K562 (cell line): ENCODE results near the gene XIRP2. TPM values are rescaled to one million over a fixed set of nuclear protein-coding genes. Genes with fewer than 3 reads are reported as not detected.

Experiments used
- ATAC-seq: fragments of 200-7000 bp; cut with Tn5 transposase; 3 replicates; pipeline ENCODE4 v1.9.1; 2020; ENCODE audit warnings: moderate library complexity
- BruUV-seq: library from RNA; stranded (reverse); fragments of 400-500 nt; replicated peaks from 2 replicates; lab custom pipeline; 2021; lab: Mats Ljungman, UMichigan
- CTCF ChIA-PET: fragments of 300-600 bp; formaldehyde crosslinking; extraction: SDS; loops from one replicate; lab custom pipeline; 2021; ENCODE audit warnings: low intra/inter-chr PET ratio; lab: Yijun Ruan, JAX
- POLR2A ChIA-PET: fragments of 300-600, 350-650 bp; sonication (Branson Sonifier 250); formaldehyde crosslinking; extraction: SDS; loops from one replicate; lab custom pipeline; 2021; ENCODE audit warnings: antibody characterized with exemption, inconsistent platforms; lab: Yijun Ruan, JAX
- DNase-seq, 4 experiments: peaks; one replicate each; pipeline versions ENCODE4 v3.0.0 to v3.0.0-alpha.2; 2011 to 2018; ENCODE audit warnings: low spot score in 3 of 4, mixed read lengths in 3 of 4; ENCODE audit errors: extremely low read depth in 1 of 4
- FAIRE-seq: peaks from 2 replicates; lab custom pipeline; 2011; peaks lifted over from hg19 to GRCh38; lab: Jason Lieb, UNC
- H2AFZ ChIP-seq: 2 replicates; pipeline ENCODE4 v1.6.0; 2011; ENCODE audit warnings: low read depth, low read length, control low read depth, inconsistent platforms
- H3K27ac ChIP-seq: fragments of 200-600 bp; 3 replicates; pipeline ENCODE4 v1.8.0; 2011; ENCODE audit warnings: low read depth, mild to moderate bottlenecking, control low read depth, inconsistent platforms, low read length, moderate library complexity, mixed read lengths; ENCODE audit errors: extremely low read depth
- H3K27me3 ChIP-seq, 2 experiments: fragments of 300-600 bp in 1 of 2; 2 replicates in 1 of 2; 3 replicates in 1 of 2; pipeline versions ENCODE4 v1.6.0 to v1.8.0; 2011; ENCODE audit warnings: inconsistent platforms in 2 of 2, low read length in 2 of 2, mild to moderate bottlenecking in 1 of 2, mixed read lengths in 1 of 2, moderate library complexity in 1 of 2; ENCODE audit not compliant: control insufficient read depth in 2 of 2, insufficient read depth in 2 of 2
- H3K36me3 ChIP-seq: fragments of 300-600 bp; 3 replicates; pipeline ENCODE4 v1.8.0; 2011; ENCODE audit warnings: mild to moderate bottlenecking, low read length, inconsistent platforms; ENCODE audit not compliant: control insufficient read depth, insufficient read depth
- H3K4me1 ChIP-seq, 2 experiments: fragments of 200-600 bp in 1 of 2; replicated peaks in 1 of 2; 2 replicates in 1 of 2; 3 replicates in 1 of 2; pipeline versions ENCODE4 v1.5.1 to v1.8.0; 2011; ENCODE audit warnings: inconsistent platforms in 2 of 2, low read length in 2 of 2, mild to moderate bottlenecking in 1 of 2, mixed read lengths in 1 of 2, moderate library complexity in 1 of 2; ENCODE audit not compliant: control insufficient read depth in 2 of 2, insufficient read depth in 2 of 2
- H3K4me2 ChIP-seq: 2 replicates; pipeline ENCODE4 v1.6.1; 2011; ENCODE audit warnings: low read length, control low read depth, inconsistent platforms, mixed read lengths; ENCODE audit not compliant: insufficient read depth
- H3K4me3 ChIP-seq: fragments of 200-600 bp; sonication (generic), shearing (Covaris generic); 2 replicates; pipeline ENCODE4 v1.5.1; 2016; ENCODE audit warnings: control low read depth, inconsistent platforms
- H3K79me2 ChIP-seq: fragments of 200-600 bp; 3 replicates; pipeline ENCODE4 v1.8.0; 2011; ENCODE audit warnings: low read length, inconsistent platforms; ENCODE audit not compliant: control insufficient read depth, insufficient read depth
- H3K9ac ChIP-seq, 2 experiments: 2 replicates each; pipeline versions ENCODE4 v1.6.0 to v1.6.1; 2011; ENCODE audit warnings: low read depth in 2 of 2, low read length in 2 of 2, control low read depth in 1 of 2, inconsistent platforms in 1 of 2, mild to moderate bottlenecking in 1 of 2, mixed read lengths in 1 of 2; ENCODE audit not compliant: insufficient read depth in 1 of 2
- H3K9me1 ChIP-seq: one replicate; pipeline ENCODE4 v1.6.0; 2011; ENCODE audit warnings: inconsistent platforms, mild to moderate bottlenecking, low read length, moderate library complexity; ENCODE audit not compliant: control insufficient read depth, insufficient read depth
- H3K9me3 ChIP-seq: replicated peaks from 2 replicates; pipeline ENCODE4 v1.5.1; 2011; ENCODE audit warnings: low read depth, low read length, inconsistent platforms; ENCODE audit not compliant: control insufficient read depth, insufficient read depth
- H4K20me1 ChIP-seq: replicated peaks from 2 replicates; pipeline ENCODE4 v1.6.1; 2011; ENCODE audit warnings: low read length, inconsistent platforms, mixed read lengths; ENCODE audit not compliant: control insufficient read depth, insufficient read depth
- CCNT2 ChIP-seq: IDR thresholded peaks from 2 replicates; pipeline ENCODE4 v1.6.1; 2011; ENCODE audit warnings: borderline replicate concordance, low read depth, mild to moderate bottlenecking, moderate library complexity, mixed read lengths, low read length; ENCODE audit not compliant: insufficient read length; ENCODE audit errors: extremely low read depth
- HDAC2 ChIP-seq: fragments of 450-650 bp; IDR thresholded peaks from 2 replicates; pipeline ENCODE4 v1.6.1; 2016; ENCODE audit warnings: mild to moderate bottlenecking
- KLF16 ChIP-seq: IDR thresholded peaks from 2 replicates; pipeline ENCODE4 v1.6.1; 2016; ENCODE audit warnings: antibody characterized with exemption
- NUFIP1 ChIP-seq: fragments of 450-650 bp; IDR thresholded peaks from 2 replicates; pipeline ENCODE4 v1.6.1; 2018; ENCODE audit not compliant: partially characterized antibody
- PHB ChIP-seq: fragments of 250-450 bp; sonication (Bioruptor Pico); IDR thresholded peaks from 2 replicates; pipeline ENCODE4 v1.5.0; 2021
- RBM17 ChIP-seq: fragments of 200-400 bp; formaldehyde crosslinking; IDR thresholded peaks from 2 replicates; pipeline ENCODE4 v1.6.1; 2017; ENCODE audit warnings: low read depth, mild to moderate bottlenecking, low read length, borderline replicate concordance
- SRF ChIP-seq, 2 experiments: fragments of 250-450, 450-650 bp in 1 of 2; sonication (Bioruptor Pico) in 1 of 2; sonication (generic) in 1 of 2; formaldehyde crosslinking; IDR thresholded peaks; 2 replicates each; pipeline versions ENCODE4 v1.5.0 to v1.5.1; 2020 to 2022; ENCODE audit warnings: mild to moderate bottlenecking in 1 of 2, missing genetic modification reagents in 1 of 2
- TCF7 ChIP-seq: sonication (generic); IDR thresholded peaks from 2 replicates; pipeline ENCODE4 v1.6.1; 2016; ENCODE audit warnings: antibody characterized with exemption, borderline replicate concordance
- ZBTB1 ChIP-seq: sonication (generic); formaldehyde crosslinking; IDR thresholded peaks from 2 replicates; pipeline ENCODE4 v1.8.1; 2023; ENCODE audit warnings: missing genetic modification reagents, low read depth, mild to moderate bottlenecking, borderline replicate concordance
- ZBTB17 ChIP-seq: fragments of 450-650 bp; formaldehyde crosslinking; IDR thresholded peaks from 2 replicates; pipeline ENCODE4 v1.4.0; 2020; ENCODE audit warnings: mild to moderate bottlenecking
- ZNF12 ChIP-seq: sonication (generic); formaldehyde crosslinking; IDR thresholded peaks from 2 replicates; pipeline ENCODE4 v1.4.0; 2020; ENCODE audit warnings: mild to moderate bottlenecking, missing genetic modification reagents
- ZNF584 ChIP-seq: fragments of 200-800 bp; sonication (Bioruptor generic); IDR thresholded peaks from 2 replicates; pipeline ENCODE4 v1.6.1; 2016; ENCODE audit warnings: low read depth, mild to moderate bottlenecking, missing genetic modification characterization, missing compliant biosample characterization
- WGBS: fragments of 100-300 bp; shearing (Covaris generic); methylation state at CpG from one replicate; pipeline ENCODE4 v1.1.6; 2016; ENCODE audit warnings: low coverage, mixed read lengths; ENCODE audit not compliant: insufficient coverage; ENCODE audit errors: missing lambda C conversion rate; 5-methylcytosine and 5-hydroxymethylcytosine counted together
- in situ Hi-C: fragments of 300-500 bp; cut with MboI; formaldehyde crosslinking; loops from 4 replicates; pipeline ENCODE4 v1.15.0; 2018; ENCODE audit warnings: inconsistent platforms, mixed read lengths
- intact Hi-C: fragments of 100-400 bp; cut with micrococcal nuclease; formaldehyde crosslinking; loops from 2 replicates; pipeline ENCODE4 v1.14.2; 2022
- polyA plus RNA-seq, 8 experiments: library from polyadenylated mRNA; depleted of rRNA in 4 of 8; stranded (reverse) in 5 of 8; unstranded in 3 of 8; fragments of >200 nt; fragmentation: Nextera tagmentation in 2 of 8; fragmentation: Illumina TruSeq in 1 of 8; extraction: Ambion mirVana in 2 of 8; extraction: Trizol in 1 of 8; gene quantifications; 2 replicates each; pipeline versions ENCODE4 v1.2.1 to v1.2.3, GENCODE V29; 2011 to 2014; ENCODE audit warnings: inconsistent platforms in 1 of 8, missing spikeins in 1 of 8
- total RNA-seq, 7 experiments: library from RNA; depleted of rRNA in 6 of 7; stranded (reverse); fragments of >200 nt in 6 of 7; fragmentation: Illumina TruSeq in 2 of 7; extraction: Trizol in 2 of 7; gene quantifications; 2 replicates each; pipeline versions ENCODE4 v1.2.1 to v1.2.3, GENCODE V29; 2011 to 2021; ENCODE audit warnings: low replicate concordance in 1 of 7
- TF ChIP-seq, protein P1 (sequence below): fragments of 450-650 bp; formaldehyde crosslinking; IDR thresholded peaks from 2 replicates; pipeline ENCODE4 v1.4.0; 2022; ENCODE audit warnings: missing genetic modification characterization

Gene XIRP2
- total and polyA plus RNA-seq, 9 of the 15 experiments (the other 6 are each of a cell fraction or from before 2014, with no cell fraction given) = 0.04 to 0.10 (median 0.04) TPM; not detected in 2

DNA sequence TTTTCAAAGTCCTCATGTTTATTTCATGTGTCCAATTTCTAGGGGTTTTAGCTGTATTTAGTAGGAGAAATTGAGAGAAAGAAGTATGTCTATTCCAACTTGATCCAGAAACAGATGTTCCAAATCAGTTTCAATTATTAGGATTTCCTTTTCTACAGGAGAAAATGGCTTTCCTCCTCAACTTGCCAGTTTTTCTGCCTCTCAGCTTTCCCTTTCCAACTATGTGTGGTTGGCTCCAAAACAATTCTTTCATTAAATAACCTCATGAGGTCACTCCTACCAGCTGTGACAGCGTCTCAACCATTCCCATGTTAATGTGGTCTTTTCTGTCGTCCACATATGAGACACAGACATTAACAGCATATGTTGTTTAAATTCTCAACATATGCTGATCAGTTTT lies 13.1 kb downstream of the XIRP2 start (continued):
- no peak for TF ChIP-seq SRF (CRISPR knock-in tag; IDR thresholded peaks at IDR 0.05)

DNA sequence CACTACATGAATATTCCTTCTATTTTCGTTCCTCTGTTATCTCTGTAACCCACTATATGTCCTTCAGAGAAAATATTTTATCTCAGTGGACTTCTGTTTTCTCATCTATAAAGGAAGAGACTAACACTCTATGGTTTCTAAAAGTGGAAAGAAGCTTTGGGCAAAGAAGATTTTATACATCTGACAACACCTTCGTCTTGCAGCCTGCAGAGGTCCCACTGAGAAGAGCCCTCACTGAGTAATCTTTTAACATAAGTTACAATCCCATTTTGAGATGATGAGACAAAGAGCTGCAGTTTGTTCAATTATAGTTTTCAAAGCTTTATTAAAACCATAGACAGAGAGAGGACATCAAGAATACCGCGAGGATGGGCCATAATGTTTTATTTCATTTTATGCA lies 28.7 kb downstream of the XIRP2 start:
- no peak for DNase-seq
- H3K4me2 ChIP-seq = no peak overlapping the region
- no peak for ATAC-seq
- ChIA-PET CTCF (no interaction called here), POLR2A (no interaction called here)
- H3K9me3 ChIP-seq = no peaks in the 10 kb centered on the region; the same call in 1 of the 2 replicates
- no peaks in the 10 kb centered on the region for H3K27me3 ChIP-seq
- H3K27ac ChIP-seq = no peak overlapping the region
- H3K79me2 ChIP-seq = no peaks in the 10 kb centered on the region
- H4K20me1 ChIP-seq = no peaks in the 10 kb centered on the region
- in situ Hi-C loops (no loop called here), intact Hi-C loops (no loop called here)
- H2AFZ ChIP-seq = no peak overlapping the region
- no peak overlapping the region for H3K9ac ChIP-seq
- 0% methylated on average over 4 of the region's 4 CpGs for WGBS
- TF ChIP-seq, protein P1, sequence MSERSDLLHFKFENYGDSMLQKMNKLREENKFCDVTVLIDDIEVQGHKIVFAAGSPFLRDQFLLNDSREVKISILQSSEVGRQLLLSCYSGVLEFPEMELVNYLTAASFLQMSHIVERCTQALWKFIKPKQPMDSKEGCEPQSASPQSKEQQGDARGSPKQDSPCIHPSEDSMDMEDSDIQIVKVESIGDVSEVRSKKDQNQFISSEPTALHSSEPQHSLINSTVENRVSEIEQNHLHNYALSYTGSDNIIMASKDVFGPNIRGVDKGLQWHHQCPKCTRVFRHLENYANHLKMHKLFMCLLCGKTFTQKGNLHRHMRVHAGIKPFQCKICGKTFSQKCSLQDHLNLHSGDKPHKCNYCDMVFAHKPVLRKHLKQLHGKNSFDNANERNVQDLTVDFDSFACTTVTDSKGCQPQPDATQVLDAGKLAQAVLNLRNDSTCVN (CRISPR knock-in tag) = no peak
- TF ChIP-seq ZBTB17 (no peak), NUFIP1 (no peak), PHB (CRISPR knock-in tag) (no peak), HDAC2 (no peak), ZNF584 (CRISPR knock-in tag) (no peak), KLF16 (no peak), ZNF12 (CRISPR knock-in tag) (no peak), CCNT2 (no peak), TCF7 (no peak), ZBTB1 (CRISPR knock-in tag) (no peak), RBM17 (no peak)
- FAIRE-seq = no peak
- H3K4me3 ChIP-seq = no peak overlapping the region
- H3K4me1 ChIP-seq = no peaks in the 10 kb centered on the region
- no TSS peak for BruUV-seq
- H3K36me3 ChIP-seq = no peaks in the 10 kb centered on the region
- no peaks in the 10 kb centered on the region for H3K9me1 ChIP-seq
